CD14-positive monocyte (primary cell): ENCODE data around the gene ZFYVE28. TPM values are rescaled to one million over a fixed set of nuclear protein-coding genes. Genes with fewer than 3 reads are reported as not detected.

Source experiments
- DNase-seq, 3 donors: peaks; one replicate each; pipeline ENCODE4 v3.0.0-alpha.2; 2011 to 2022
- H2AFZ ChIP-seq: 2 replicates; pipeline ENCODE4 v1.6.0; 2012; ENCODE audit warnings: mild to moderate bottlenecking, low read depth, low read length, inconsistent platforms; ENCODE audit not compliant: insufficient read depth, poor library complexity, severe bottlenecking
- H3K27ac ChIP-seq, 2 donors: 1 replicate in 1 of 2; 2 replicates in 1 of 2; pipeline ENCODE4 v1.5.1; 2012 to 2013; ENCODE audit warnings: low read length in 2 of 2, control low read depth in 1 of 2, inconsistent platforms in 1 of 2, low read depth in 1 of 2, mild to moderate bottlenecking in 1 of 2
- H3K27me3 ChIP-seq, 2 donors: one replicate each; pipeline versions ENCODE4 v1.6.0 to v1.6.1; 2011 to 2013; ENCODE audit warnings: low read length in 2 of 2; ENCODE audit not compliant: control insufficient read depth in 2 of 2, insufficient read depth in 2 of 2
- H3K36me3 ChIP-seq, 2 donors: replicated peaks in 1 of 2; 1 replicate in 1 of 2; 2 replicates in 1 of 2; pipeline versions ENCODE4 v1.5.1 to v1.6.1; 2012 to 2013; ENCODE audit warnings: low read length in 2 of 2, control low read depth in 1 of 2, inconsistent platforms in 1 of 2, mild to moderate bottlenecking in 1 of 2; ENCODE audit not compliant: insufficient read depth in 2 of 2, control insufficient read depth in 1 of 2
- H3K4me1 ChIP-seq, 2 donors: 1 replicate in 1 of 2; 2 replicates in 1 of 2; pipeline versions ENCODE4 v1.5.1 to v1.6.1; 2012 to 2013; ENCODE audit warnings: low read length in 2 of 2, control low read depth in 1 of 2, inconsistent platforms in 1 of 2, mild to moderate bottlenecking in 1 of 2, moderate library complexity in 1 of 2; ENCODE audit not compliant: insufficient read depth in 2 of 2, control insufficient read depth in 1 of 2
- H3K4me2 ChIP-seq: replicated peaks from 2 replicates; pipeline ENCODE3; 2012; ENCODE audit warnings: low read length, moderate library complexity, mild to moderate bottlenecking; ENCODE audit not compliant: poor library complexity, severe bottlenecking; ENCODE audit errors: extremely low read depth
- H3K4me3 ChIP-seq, 3 experiments: fragments of 200-600 bp in 1 of 3; sonication (generic) in 1 of 3; replicated peaks in 1 of 3; 1 replicate in 2 of 3; 2 replicates in 1 of 3; pipeline ENCODE4 v1.5.1; 2011 to 2013; ENCODE audit warnings: low read length in 3 of 3, mild to moderate bottlenecking in 3 of 3, control low read depth in 2 of 3, low read depth in 2 of 3, inconsistent platforms in 1 of 3, moderate library complexity in 1 of 3
- H3K79me2 ChIP-seq: 2 replicates; pipeline ENCODE4 v1.6.0; 2012; ENCODE audit warnings: mild to moderate bottlenecking, control low read depth, inconsistent platforms, low read length, moderate library complexity; ENCODE audit not compliant: insufficient read depth
- H3K9ac ChIP-seq: 2 replicates; pipeline ENCODE4 v1.6.0; 2017; ENCODE audit warnings: low read length, mild to moderate bottlenecking; ENCODE audit not compliant: insufficient read depth, poor library complexity, severe bottlenecking
- H3K9me3 ChIP-seq, 2 donors: replicated peaks in 1 of 2; 1 replicate in 1 of 2; 2 replicates in 1 of 2; pipeline versions ENCODE4 v1.5.1 to v1.6.1; 2012 to 2013; ENCODE audit warnings: low read length in 2 of 2, control low read depth in 1 of 2; ENCODE audit not compliant: control insufficient read depth in 1 of 2, insufficient read depth in 1 of 2
- H4K20me1 ChIP-seq: 2 replicates; pipeline ENCODE4 v1.6.0; 2012; ENCODE audit warnings: mild to moderate bottlenecking, low read length, control low read depth, moderate library complexity; ENCODE audit not compliant: insufficient read depth
- H3K27ac Mint-ChIP-seq, 7 donors: one replicate each; pipeline ENCODE4 v1.8.0; 2020; ENCODE audit warnings: mild to moderate bottlenecking in 7 of 7, mixed read lengths in 7 of 7, moderate library complexity in 6 of 7, inconsistent platforms in 2 of 7
- H3K27me3 Mint-ChIP-seq, 3 donors: one replicate each; pipeline ENCODE4 v1.8.0; 2021 to 2022; ENCODE audit warnings: low read depth in 3 of 3, mild to moderate bottlenecking in 3 of 3, mixed read lengths in 3 of 3, moderate library complexity in 3 of 3, inconsistent platforms in 1 of 3
- H3K36me3 Mint-ChIP-seq, 2 donors: one replicate each; pipeline ENCODE4 v1.8.0; 2020; ENCODE audit warnings: mixed read lengths in 2 of 2, inconsistent platforms in 1 of 2, mild to moderate bottlenecking in 1 of 2
- H3K4me1 Mint-ChIP-seq: one replicate; pipeline ENCODE4 v1.8.0; 2020; ENCODE audit warnings: mild to moderate bottlenecking, mixed read lengths
- H3K4me3 Mint-ChIP-seq, 2 donors: one replicate each; pipeline ENCODE4 v1.8.0; 2020; ENCODE audit warnings: mild to moderate bottlenecking in 2 of 2, mixed read lengths in 2 of 2, moderate library complexity in 1 of 2
- H3K9me3 Mint-ChIP-seq, 7 donors: one replicate each; pipeline ENCODE4 v1.8.0; 2020 to 2022; ENCODE audit warnings: mixed read lengths in 7 of 7, mild to moderate bottlenecking in 6 of 7, moderate library complexity in 6 of 7, inconsistent platforms in 2 of 7
- CTCF ChIP-seq: fragments of 200-600 bp; IDR thresholded peaks from one replicate; pipeline ENCODE4 v1.8.0; 2022; ENCODE audit warnings: antibody characterized with exemption, mild to moderate bottlenecking
- WGBS: methylation state at CpG from one replicate; pipeline ENCODE4 v1.1.5; 2013; ENCODE audit warnings: missing lambda C conversion rate; ENCODE audit not compliant: insufficient coverage; 5-methylcytosine and 5-hydroxymethylcytosine counted together
- intact Hi-C, 2 donors: fragments of 100-400 bp; cut with micrococcal nuclease; formaldehyde crosslinking; loops; one replicate each; pipeline versions ENCODE4 v1.15.0 to v1.15.1; 2023
- polyA plus RNA-seq, 3 donors: library from polyadenylated mRNA; depleted of rRNA in 1 of 3; unstranded in 2 of 3; stranded (reverse) in 1 of 3; fragments of 300-500 nt in 2 of 3; fragments of >200 nt in 1 of 3; fragmentation: Illumina TruSeq in 2 of 3; gene quantifications; 1 replicate in 2 of 3; 2 replicates in 1 of 3; pipeline ENCODE4 v1.2.3, GENCODE V29; 2012 to 2021

ZFYVE28 gene
- polyA plus RNA-seq, 3 donors = 1.0 to 4.4 (median 1.1) TPM

GRCh38 chr4:2442175-2442993 is 23.9 kb upstream of the ZFYVE28 start:
- H3K27ac Mint-ChIP-seq = no peak overlapping the region
- H2AFZ ChIP-seq = peak overlapping the region; percentile 54

More at GRCh38 chr4:2442175-2442993, 23.9 kb upstream of the ZFYVE28 start:
- Histone ChIP-seq H3K27me3 (no peaks in the 10 kb centered on the region), H3K4me2 (no peak overlapping the region), H3K9me3 (no peaks in the 10 kb centered on the region), H4K20me1 (no peaks in the 10 kb centered on the region), H3K4me3 (no peak overlapping the region), H3K27ac (no peak overlapping the region), H3K36me3 (no peaks in the 10 kb centered on the region), H3K4me1 (no peaks in the 10 kb centered on the region), H3K79me2 (no peaks in the 10 kb centered on the region), H3K9ac (no peak overlapping the region)
- TF ChIP-seq CTCF = no peak
- WGBS = 83% methylated on average over 13 of the region's 20 CpGs
- Mint-ChIP-seq H3K4me3 (no peak overlapping the region), H3K9me3 (no peaks in the 10 kb centered on the region), H3K36me3 (no peaks in the 10 kb centered on the region), H3K4me1 (peaks cover 2% of the 10 kb centered on the region), H3K27me3 (peaks cover 0 to 4% (median under 1%) of the 10 kb centered on the region in 3 donors)
- no peak for DNase-seq
- intact Hi-C loops = loop anchor here (5.0 kb wide), 1 partner anchor 220 kb away; no protein-coding TSS in a partner anchor
